ENCODE results near the gene NUDCD3. TPM values are rescaled to one million over a fixed set of nuclear protein-coding genes. Genes with fewer than 3 reads are reported as not detected.

NUDCD3 gene
- total and polyA plus RNA-seq, 2 of the 8 experiments (the other 6 are each of a cell fraction or from before 2014, with no cell fraction given), result 35.2 to 93.7 TPM

DNA sequence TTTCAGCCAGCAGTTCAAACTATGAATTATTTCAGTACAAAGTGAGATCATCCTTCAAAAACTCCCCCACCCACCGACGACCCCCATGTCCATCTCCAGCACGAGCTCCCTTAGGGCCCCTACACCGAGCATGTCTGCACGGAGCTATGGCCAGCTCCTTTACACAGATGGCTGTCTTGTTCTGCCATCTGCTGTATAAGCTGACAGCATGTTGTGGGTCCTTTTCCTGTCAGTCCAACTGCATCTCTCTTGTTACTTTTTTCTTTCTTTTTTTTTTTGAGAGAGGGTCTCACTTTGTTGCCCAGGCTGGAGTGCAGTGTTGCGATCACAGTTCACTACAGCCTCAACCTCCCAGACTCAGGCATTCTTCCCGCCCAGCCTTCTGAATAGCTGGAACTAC lies 29.1 kb upstream of the NUDCD3 start:
- H3K36me3 ChIP-seq (ENCODE audit: control insufficient read depth in 2 of 4, insufficient read depth in 4 of 4, low read length in 3 of 4), result no peaks in the 10 kb centered on the region
- H3K27ac ChIP-seq (ENCODE audit: low read depth, low read length), result no peak overlapping the region
- H3K14ac ChIP-seq (ENCODE audit: insufficient read length), result no peak overlapping the region
- H3K4me1 ChIP-seq (replicated peaks in 1 of 4; ENCODE audit: control insufficient read depth in 3 of 4, insufficient read depth in 4 of 4, low read length in 3 of 4), result no peaks in the 10 kb centered on the region
- no peak overlapping the region for H3K56ac ChIP-seq (replicated peaks; ENCODE audit: insufficient read length, low read depth, low read length)
- no peak overlapping the region for H3K4me3 ChIP-seq (ENCODE audit: extremely low read depth in 1 of 4, insufficient read depth in 2 of 4, low read depth in 3 of 4, low read length in 4 of 4)
- no peaks in the 10 kb centered on the region for H3K23me2 ChIP-seq (ENCODE audit: low read depth, low read length)
- 92% methylated on average over 7 of the region's 7 CpGs; no CpG with 5 or more reads in 1 of the 2 experiments for WGBS, 2 experiments (ENCODE audit: extremely low coverage in 1 of 2, insufficient coverage in 1 of 2, insufficient read length in 1 of 2, insufficient replicate concordance in 2 of 2, low coverage in 1 of 2, low lambda C conversion rate in 2 of 2, missing lambda C conversion rate in 1 of 2)
- H2BK15ac ChIP-seq (ENCODE audit: low read length), result no peak overlapping the region
- H3K23ac ChIP-seq (ENCODE audit: insufficient read length), result no peak overlapping the region
- DNase-seq (ENCODE audit: low read depth in 1 of 2, low spot score in 2 of 2), result no peak
- no peak overlapping the region for H3K9ac ChIP-seq (replicated peaks in 1 of 4; ENCODE audit: extremely low read depth in 1 of 4, low read depth in 3 of 4, low read length in 3 of 4)
- H3K79me1 ChIP-seq (ENCODE audit: low read depth, low read length), result no peaks in the 10 kb centered on the region
- H3K18ac ChIP-seq (ENCODE audit: extremely low read depth, low read length), result no peak overlapping the region
- H2BK5ac ChIP-seq (ENCODE audit: low read depth, low read length), result no peak overlapping the region
- TF ChIP-seq BACH1 (IDR thresholded peaks at IDR 0.05; ENCODE audit: low read length) (no peak), MAFK (IDR thresholded peaks at IDR 0.05; ENCODE audit: low read depth, low read length) (no peak), EZH2 (IDR thresholded peaks at IDR 0.05; ENCODE audit: low read depth, low read length, severe bottlenecking) (no peak), POLR2AphosphoS5 (IDR thresholded peaks at IDR 0.05; ENCODE audit: low read depth, low read length) (no peak), CHD1 (IDR thresholded peaks at IDR 0.05; ENCODE audit: low read depth, low read length) (no peak)
- H2BK12ac ChIP-seq (ENCODE audit: low read depth, low read length), result no peak overlapping the region
- H4K8ac ChIP-seq (ENCODE audit: extremely low read depth, insufficient read depth, low read length), result no peak overlapping the region
- no peaks in the 10 kb centered on the region for H3K9me3 ChIP-seq (ENCODE audit: insufficient read depth in 2 of 2, low read depth in 1 of 2, low read length in 1 of 2)
- POLR2A ChIA-PET (ENCODE audit: partially characterized antibody), result no interaction called here
- no peaks in the 10 kb centered on the region for H3K79me2 ChIP-seq (ENCODE audit: control insufficient read depth in 1 of 2, insufficient read depth in 2 of 2, low read length in 2 of 2)
- no peaks in the 10 kb centered on the region for H3K27me3 ChIP-seq (replicated peaks in 1 of 4; ENCODE audit: control insufficient read depth in 3 of 4, extremely low read depth in 1 of 4, insufficient read depth in 3 of 4, low read length in 3 of 4)
- H2AK5ac ChIP-seq (ENCODE audit: low read depth, low read length), result no peak overlapping the region
- H3K4me2 ChIP-seq (ENCODE audit: insufficient read depth in 1 of 2, low read depth in 2 of 2, low read length in 2 of 2), result no peak overlapping the region
- no peaks in the 10 kb centered on the region for H4K20me1 ChIP-seq (replicated peaks in 1 of 2; ENCODE audit: control insufficient read depth in 1 of 2, insufficient read depth in 2 of 2, low read length in 2 of 2)
- CTCF ChIA-PET (ENCODE audit: partially characterized antibody), result interaction anchor here (0.6 to 2.4 kb wide), 4 partner anchors 15 to 1877 kb away, joined by 3 to 12 read pairs (median 8); no protein-coding TSS in a partner anchor
- H2BK20ac ChIP-seq (ENCODE audit: low read length), result no peak overlapping the region
- H3K4ac ChIP-seq (replicated peaks; ENCODE audit: insufficient read length, low read depth, low read length), result no peak overlapping the region
- H2AFZ ChIP-seq (ENCODE audit: low read length), result no peak overlapping the region
- FAIRE-seq, result no peak
- no peak overlapping the region for H4K91ac ChIP-seq (replicated peaks; ENCODE audit: insufficient read length, low read length)
- H4K5ac ChIP-seq (ENCODE audit: insufficient read length, low read depth, low read length), result no peak overlapping the region
- no peak overlapping the region for H2BK120ac ChIP-seq (replicated peaks; ENCODE audit: low read depth, low read length)

Data from H1 (cell line).